ENCODE results near the gene ABTB2. TPM values are rescaled to one million over a fixed set of nuclear protein-coding genes. Genes with fewer than 3 reads are reported as not detected.

Gene ABTB2
- total and polyA plus RNA-seq, 10 of the 15 experiments (the other 5 are each of a cell fraction or from before 2014, with no cell fraction given), result 0.13 to 2.1 (median 0.72) TPM

DNA sequence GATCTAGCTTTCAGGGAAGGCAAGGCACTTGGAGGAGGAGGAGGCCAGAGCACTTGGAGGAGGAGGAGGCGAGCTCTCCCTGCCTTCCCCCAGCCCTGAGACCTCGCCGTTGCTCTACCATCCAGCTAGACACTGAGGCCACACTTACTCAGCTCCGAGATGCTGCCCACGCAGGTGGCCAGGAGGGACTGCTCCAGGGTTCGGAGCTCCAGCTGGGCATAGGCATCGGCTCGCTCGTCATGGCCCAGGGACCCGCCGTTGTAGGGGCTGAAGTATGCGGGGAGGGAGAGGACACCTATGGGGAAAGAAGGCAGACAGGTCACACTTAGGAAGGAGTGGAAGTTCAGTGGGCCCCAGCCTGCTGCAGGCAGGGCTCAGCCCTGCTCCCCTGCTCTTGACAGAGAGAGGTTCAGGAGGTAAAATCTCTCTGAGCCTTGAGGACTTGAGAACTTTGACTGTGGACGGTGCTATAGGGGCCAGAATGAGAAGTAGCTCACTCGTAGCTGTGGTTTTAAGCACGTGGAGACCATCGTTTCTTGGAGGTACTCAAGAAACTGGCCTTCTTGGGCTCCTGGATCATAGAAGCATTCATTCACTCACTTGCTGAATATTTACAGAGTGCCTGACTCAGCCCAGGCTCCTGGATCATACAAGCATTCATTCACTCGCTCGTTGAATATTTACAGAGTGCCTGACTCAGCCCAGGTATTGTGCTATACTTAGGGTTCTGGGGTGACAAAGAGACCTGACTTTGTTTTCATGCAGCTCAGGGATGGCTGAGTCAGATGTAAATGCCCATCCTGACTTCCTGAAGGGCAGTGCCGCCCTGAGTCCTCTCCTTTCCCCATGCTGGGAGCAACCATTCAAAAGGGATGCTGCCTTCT, 153.2 kb downstream of the ABTB2 start:
- Histone ChIP-seq H3K79me2 (ENCODE audit: control insufficient read depth, insufficient read depth, low read length) (no peaks in the 10 kb centered on the region), H4K20me1 (ENCODE audit: control insufficient read depth, insufficient read depth) (no peaks in the 10 kb centered on the region), H3K4me2 (ENCODE audit: control insufficient read depth, insufficient read depth) (no peak overlapping the region), H2AFZ (ENCODE audit: control insufficient read depth, low read depth, low read length) (no peak overlapping the region), H3K27me3 (replicated peaks in 1 of 2; ENCODE audit: control insufficient read depth in 2 of 2, insufficient read depth in 2 of 2, low read length in 1 of 2) (no peaks in the 10 kb centered on the region), H3K4me1 (ENCODE audit: control insufficient read depth, insufficient read depth, low read length) (peaks cover 14% of the 10 kb centered on the region), H3K36me3 (ENCODE audit: control insufficient read depth in 2 of 2, insufficient read depth in 2 of 2, low read length in 1 of 2) (no peaks in the 10 kb centered on the region), H3K27ac (ENCODE audit: control insufficient read depth, insufficient read depth) (no peak overlapping the region), H3K4me3 (no peak overlapping the region), H3K9me3 (replicated peaks; ENCODE audit: control insufficient read depth, insufficient read depth, low read length) (no peaks in the 10 kb centered on the region), H3K9ac (ENCODE audit: control insufficient read depth, insufficient read depth, low read length) (no peak overlapping the region)
- intact Hi-C loops (cut with micrococcal nuclease; ENCODE audit: unreplicated experiment), result no loop called here
- FAIRE-seq, result no peak
- ChIA-PET SMC1A (ENCODE audit: uncharacterized antibody, unreplicated experiment) (interaction anchor here (1.0 to 1.5 kb wide), 4 partner anchors 23 to 151 kb away, joined by 3 to 4 read pairs (median 3); no protein-coding TSS in a partner anchor), POLR2A (interaction anchor here (0.7 to 0.8 kb wide), 2 partner anchors 18 to 23 kb away, joined by 3 to 4 read pairs; no protein-coding TSS in a partner anchor), CTCF (interaction anchor here (1.2 kb wide), 2 partner anchors 11 to 24 kb away, joined by 3 to 4 read pairs; no protein-coding TSS in a partner anchor), RAD21 (ENCODE audit: unreplicated experiment) (interaction anchor here (1.0 kb wide), 1 partner anchor 153 kb away, joined by 4 read pairs; the partner anchor contains the start of gene ABTB2)
- 79% methylated on average over 19 of the region's 19 CpGs for WGBS (ENCODE audit: insufficient coverage, insufficient replicate concordance, low lambda C conversion rate, missing lambda C conversion rate)
- 0 out of 3 replicates have a peak, but pooled peaks have one; percentile 13 for ATAC-seq
- in situ Hi-C loops (cut with MboI), result no loop called here
- DNase-seq (ENCODE audit: low read depth, low spot score), result no peak
- TF ChIP-seq SMAD1 (IDR thresholded peaks at IDR 0.05; ENCODE audit: low read depth, partially characterized antibody), result no peak
- no peak for TF ChIP-seq SRF (IDR thresholded peaks at IDR 0.05; ENCODE audit: low read depth in 2 of 2, low read length in 2 of 2)
- TF ChIP-seq RAD21 (IDR thresholded peaks at IDR 0.05; ENCODE audit: insufficient read depth, low read depth, low read length), result no peak
- no TSS peak for BruUV-seq (replicated peaks)

DNA sequence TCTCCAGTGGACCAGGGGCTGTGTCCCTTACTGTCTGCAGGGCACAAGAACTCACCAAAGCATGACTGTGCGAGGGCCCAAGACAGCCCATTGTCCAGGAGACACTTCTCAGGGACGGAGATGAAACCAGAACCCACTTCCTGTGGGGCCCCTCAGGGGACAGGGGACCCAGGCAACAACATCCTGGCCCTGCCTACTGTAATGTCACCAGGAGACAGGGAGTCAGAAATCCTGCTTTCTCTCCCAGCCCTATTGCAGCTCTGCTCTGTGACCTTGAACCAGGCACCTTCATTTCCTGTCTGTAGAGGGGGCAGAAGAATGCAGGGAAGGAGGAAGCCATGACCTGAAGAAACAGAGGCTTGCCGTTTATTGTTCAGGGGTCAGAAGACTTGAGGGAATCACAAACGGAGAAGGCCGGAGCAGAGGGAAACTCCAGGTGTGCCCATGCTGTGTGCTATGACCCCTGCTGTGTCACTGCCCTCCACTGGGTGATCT, 154.4 kb downstream of the ABTB2 start:
- SMC1A ChIA-PET (ENCODE audit: uncharacterized antibody, unreplicated experiment), result interaction anchor here (1.3 to 1.5 kb wide), 2 partner anchors 22 to 133 kb away, joined by 3 to 4 read pairs; no protein-coding TSS in a partner anchor
- CTCF ChIA-PET, result interaction anchor here (0.6 to 1.2 kb wide), 6 partner anchors 23 to 1921 kb away, joined by 3 to 4 read pairs (median 3); no protein-coding TSS in a partner anchor
- intact Hi-C loops (cut with micrococcal nuclease; ENCODE audit: unreplicated experiment) (no loop called here), in situ Hi-C loops (cut with MboI) (no loop called here)
- Histone ChIP-seq H3K9ac (ENCODE audit: control insufficient read depth, insufficient read depth, low read length) (no peak overlapping the region), H3K4me3 (no peak overlapping the region), H3K4me2 (ENCODE audit: control insufficient read depth, insufficient read depth) (no peak overlapping the region), H3K27ac (ENCODE audit: control insufficient read depth, insufficient read depth) (no peak overlapping the region), H4K20me1 (ENCODE audit: control insufficient read depth, insufficient read depth) (no peaks in the 10 kb centered on the region), H2AFZ (ENCODE audit: control insufficient read depth, low read depth, low read length) (peak overlapping the region; percentile 20), H3K36me3 (ENCODE audit: control insufficient read depth in 2 of 2, insufficient read depth in 2 of 2, low read length in 1 of 2) (no peaks in the 10 kb centered on the region), H3K9me3 (replicated peaks; ENCODE audit: control insufficient read depth, insufficient read depth, low read length) (no peaks in the 10 kb centered on the region), H3K4me1 (ENCODE audit: control insufficient read depth, insufficient read depth, low read length) (peaks cover 14% of the 10 kb centered on the region), H3K27me3 (replicated peaks in 1 of 2; ENCODE audit: control insufficient read depth in 2 of 2, insufficient read depth in 2 of 2, low read length in 1 of 2) (no peaks in the 10 kb centered on the region), H3K79me2 (ENCODE audit: control insufficient read depth, insufficient read depth, low read length) (no peaks in the 10 kb centered on the region)
- DNase-seq (ENCODE audit: low read depth, low spot score) (no peak), FAIRE-seq (no peak), ATAC-seq (peak; percentile 75)
- RAD21 ChIA-PET (ENCODE audit: unreplicated experiment), result interaction anchor here (0.9 to 1.9 kb wide), 3 partner anchors 18 to 29 kb away, joined by 3 to 5 read pairs (median 3); no protein-coding TSS in a partner anchor
- WGBS (ENCODE audit: insufficient coverage, insufficient replicate concordance, low lambda C conversion rate, missing lambda C conversion rate), result 37% methylated on average over 5 of the region's 5 CpGs
- BruUV-seq (replicated peaks), result no TSS peak
- POLR2A ChIA-PET, result interaction anchor here (0.7 kb wide), 1 partner anchor 22 kb away, joined by 4 read pairs; no protein-coding TSS in a partner anchor
- TF ChIP-seq GABPA (IDR thresholded peaks at IDR 0.05; ENCODE audit: low read depth), result 0 out of 2 replicates have a peak, but pooled peaks have one; percentile 10
- no peak for TF ChIP-seq NFYB (IDR thresholded peaks at IDR 0.05; ENCODE audit: insufficient read depth, low read depth, low read length)
- no peak for TF ChIP-seq JUNB (IDR thresholded peaks at IDR 0.05)
- no peak for TF ChIP-seq ZNF622 (IDR thresholded peaks at IDR 0.05)
- no peak for TF ChIP-seq LARP7 (IDR thresholded peaks at IDR 0.05)
- TF ChIP-seq, protein P1, sequence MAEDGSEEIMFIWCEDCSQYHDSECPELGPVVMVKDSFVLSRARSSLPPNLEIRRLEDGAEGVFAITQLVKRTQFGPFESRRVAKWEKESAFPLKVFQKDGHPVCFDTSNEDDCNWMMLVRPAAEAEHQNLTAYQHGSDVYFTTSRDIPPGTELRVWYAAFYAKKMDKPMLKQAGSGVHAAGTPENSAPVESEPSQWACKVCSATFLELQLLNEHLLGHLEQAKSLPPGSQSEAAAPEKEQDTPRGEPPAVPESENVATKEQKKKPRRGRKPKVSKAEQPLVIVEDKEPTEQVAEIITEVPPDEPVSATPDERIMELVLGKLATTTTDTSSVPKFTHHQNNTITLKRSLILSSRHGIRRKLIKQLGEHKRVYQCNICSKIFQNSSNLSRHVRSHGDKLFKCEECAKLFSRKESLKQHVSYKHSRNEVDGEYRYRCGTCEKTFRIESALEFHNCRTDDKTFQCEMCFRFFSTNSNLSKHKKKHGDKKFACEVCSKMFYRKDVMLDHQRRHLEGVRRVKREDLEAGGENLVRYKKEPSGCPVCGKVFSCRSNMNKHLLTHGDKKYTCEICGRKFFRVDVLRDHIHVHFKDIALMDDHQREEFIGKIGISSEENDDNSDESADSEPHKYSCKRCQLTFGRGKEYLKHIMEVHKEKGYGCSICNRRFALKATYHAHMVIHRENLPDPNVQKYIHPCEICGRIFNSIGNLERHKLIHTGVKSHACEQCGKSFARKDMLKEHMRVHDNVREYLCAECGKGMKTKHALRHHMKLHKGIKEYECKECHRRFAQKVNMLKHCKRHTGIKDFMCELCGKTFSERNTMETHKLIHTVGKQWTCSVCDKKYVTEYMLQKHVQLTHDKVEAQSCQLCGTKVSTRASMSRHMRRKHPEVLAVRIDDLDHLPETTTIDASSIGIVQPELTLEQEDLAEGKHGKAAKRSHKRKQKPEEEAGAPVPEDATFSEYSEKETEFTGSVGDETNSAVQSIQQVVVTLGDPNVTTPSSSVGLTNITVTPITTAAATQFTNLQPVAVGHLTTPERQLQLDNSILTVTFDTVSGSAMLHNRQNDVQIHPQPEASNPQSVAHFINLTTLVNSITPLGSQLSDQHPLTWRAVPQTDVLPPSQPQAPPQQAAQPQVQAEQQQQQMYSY (CRISPR knock-in tag; IDR thresholded peaks at IDR 0.05), result no peak
- TF ChIP-seq RBBP5 (conservative IDR thresholded peaks at IDR 0.05), result no peak
- TF ChIP-seq NFIC (IDR thresholded peaks at IDR 0.05; ENCODE audit: low read depth, low read length), result peak; percentile 33; the same call in 1 of the 2 replicates
